Effector memory CD8-positive, alpha-beta T cell (primary cell): ENCODE measurements around the gene TPH2.

Experiments used
- ATAC-seq: fragments of 150-1000 bp; cut with Tn5 transposase; replicated peaks from 2 replicates; pipeline ENCODE4 v1.10.0; 2021; ENCODE audit warnings: mild to moderate bottlenecking, moderate library complexity
- DNase-seq, 3 experiments: peaks; one replicate each; pipeline ENCODE4 v3.0.0; 2021
- H3K27ac Mint-ChIP-seq, 2 donors: one replicate each; pipeline ENCODE4 v1.8.0; 2022; ENCODE audit warnings: mild to moderate bottlenecking in 2 of 2, mixed read lengths in 2 of 2, moderate library complexity in 2 of 2
- H3K27me3 Mint-ChIP-seq, 2 donors: one replicate each; pipeline ENCODE4 v1.8.0; 2022; ENCODE audit warnings: mixed read lengths in 2 of 2
- H3K36me3 Mint-ChIP-seq: one replicate; pipeline ENCODE4 v1.8.0; 2022; ENCODE audit warnings: mild to moderate bottlenecking, moderate library complexity, mixed read lengths; ENCODE audit not compliant: insufficient read depth
- H3K4me1 Mint-ChIP-seq, 2 donors: one replicate each; pipeline ENCODE4 v1.8.0; 2022; ENCODE audit warnings: low read depth in 2 of 2, mixed read lengths in 2 of 2
- H3K4me3 Mint-ChIP-seq, 2 donors: one replicate each; pipeline ENCODE4 v1.8.0; 2022; ENCODE audit warnings: mild to moderate bottlenecking in 2 of 2, mixed read lengths in 2 of 2, moderate library complexity in 2 of 2
- H3K9me3 Mint-ChIP-seq, 2 donors: one replicate each; pipeline ENCODE4 v1.8.0; 2022; ENCODE audit warnings: mixed read lengths in 2 of 2

TPH2 gene

DNA sequence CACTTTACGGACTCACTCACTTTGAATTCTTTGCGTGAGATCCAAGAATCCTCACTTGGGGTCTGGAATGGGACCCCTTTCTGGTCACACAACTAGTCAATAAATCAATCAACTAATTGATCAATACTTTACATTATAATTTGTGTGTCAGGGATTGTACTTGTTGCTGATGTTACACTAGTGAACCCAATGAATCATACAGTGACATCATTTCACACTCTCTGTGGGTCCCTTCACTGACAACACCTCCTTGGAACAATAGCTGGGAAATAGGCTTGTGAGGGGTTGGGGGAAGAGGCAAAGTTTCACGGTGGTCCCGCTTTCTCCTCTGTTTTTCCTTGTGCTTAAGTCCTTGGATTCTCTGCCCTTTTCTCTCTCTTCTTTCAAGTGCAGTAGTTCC lies 35.0 kb downstream of the TPH2 start:
- no peaks in the 10 kb centered on the region for H3K9me3 Mint-ChIP-seq
- H3K4me1 Mint-ChIP-seq = no peaks in the 10 kb centered on the region
- ATAC-seq (no peak), DNase-seq (no peak)
- no peaks in the 10 kb centered on the region for H3K36me3 Mint-ChIP-seq
- no peak overlapping the region for H3K27ac Mint-ChIP-seq
- H3K4me3 Mint-ChIP-seq = no peak overlapping the region
- H3K27me3 Mint-ChIP-seq = peaks cover 12 to 26% of the 10 kb centered on the region in 2 donors

DNA sequence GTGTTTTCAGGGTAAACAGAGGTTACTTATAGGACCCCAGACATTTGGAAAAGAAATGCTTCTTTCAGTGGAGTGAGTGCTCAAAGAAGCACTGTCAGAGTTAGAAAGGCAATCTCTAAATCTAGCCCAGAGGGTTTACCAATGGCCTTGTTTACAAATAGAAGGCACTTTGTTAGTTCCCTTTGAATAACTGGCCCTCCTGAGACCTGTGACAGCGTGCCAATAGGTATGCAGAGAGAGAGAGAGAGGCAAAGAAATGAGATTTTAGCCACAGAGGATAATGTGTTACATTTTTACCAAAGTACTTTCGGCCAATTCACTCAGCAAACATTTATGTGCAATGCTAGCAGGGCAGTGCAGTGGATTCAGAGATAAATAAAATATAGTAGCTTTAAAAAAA lies 41.9 kb downstream of the TPH2 start:
- H3K4me3 Mint-ChIP-seq = no peak overlapping the region
- no peaks in the 10 kb centered on the region for H3K9me3 Mint-ChIP-seq
- no peak overlapping the region for H3K27ac Mint-ChIP-seq
- no peak for ATAC-seq
- H3K27me3 Mint-ChIP-seq = peaks cover 0 to 10% of the 10 kb centered on the region in 2 donors
- no peaks in the 10 kb centered on the region for H3K36me3 Mint-ChIP-seq
- no peaks in the 10 kb centered on the region for H3K4me1 Mint-ChIP-seq
- DNase-seq = no peak

DNA sequence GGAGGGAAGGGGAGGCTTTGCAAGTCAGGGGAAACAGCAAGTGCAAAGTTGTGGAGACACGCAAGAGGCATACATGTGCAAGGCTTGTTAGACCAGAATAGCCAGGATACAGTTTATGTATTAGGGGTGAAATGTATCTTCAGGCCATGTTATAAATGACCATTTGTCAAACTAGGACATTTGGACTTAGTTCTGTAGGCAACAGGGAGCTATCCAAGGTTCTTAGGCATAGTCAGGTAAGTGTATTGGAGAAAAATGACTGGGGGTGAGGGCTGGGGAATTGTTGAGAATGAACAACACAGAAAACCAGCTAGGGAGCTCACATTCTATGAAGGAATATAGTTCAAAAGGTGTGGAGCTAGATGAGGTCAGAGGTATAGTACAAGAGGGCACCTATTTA lies 42.5 kb downstream of the TPH2 start:
- Mint-ChIP-seq H3K4me1 (no peaks in the 10 kb centered on the region), H3K27ac (no peak overlapping the region), H3K9me3 (no peaks in the 10 kb centered on the region), H3K4me3 (no peak overlapping the region), H3K27me3 (peaks cover 0 to 10% of the 10 kb centered on the region in 2 donors), H3K36me3 (no peaks in the 10 kb centered on the region)
- DNase-seq = no peak
- no peak for ATAC-seq

DNA sequence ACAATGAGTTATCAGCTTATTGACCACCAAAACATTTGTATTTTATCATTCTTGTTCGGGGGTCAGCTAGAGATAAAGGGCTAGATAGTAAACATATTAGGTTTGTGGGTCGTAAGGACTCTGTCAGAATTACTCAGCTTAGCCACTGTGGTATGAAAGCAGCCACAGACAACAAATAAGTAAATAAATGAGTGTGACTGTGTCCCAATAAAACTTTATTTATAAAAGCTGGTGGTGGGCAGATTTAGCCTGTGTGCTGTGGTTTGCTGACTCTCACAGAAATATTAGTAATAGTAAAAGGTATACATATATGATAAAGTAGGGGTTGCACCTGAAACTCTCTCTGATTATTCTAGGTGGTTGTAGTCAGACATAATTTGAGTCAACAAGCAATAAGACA lies 56.1 kb downstream of the TPH2 start:
- ATAC-seq (no peak), DNase-seq (no peak)
- Mint-ChIP-seq H3K9me3 (no peaks in the 10 kb centered on the region), H3K27me3 (peaks cover 26 to 29% of the 10 kb centered on the region in 2 donors), H3K36me3 (no peaks in the 10 kb centered on the region), H3K4me3 (no peak overlapping the region), H3K4me1 (no peaks in the 10 kb centered on the region), H3K27ac (no peak overlapping the region)

DNA sequence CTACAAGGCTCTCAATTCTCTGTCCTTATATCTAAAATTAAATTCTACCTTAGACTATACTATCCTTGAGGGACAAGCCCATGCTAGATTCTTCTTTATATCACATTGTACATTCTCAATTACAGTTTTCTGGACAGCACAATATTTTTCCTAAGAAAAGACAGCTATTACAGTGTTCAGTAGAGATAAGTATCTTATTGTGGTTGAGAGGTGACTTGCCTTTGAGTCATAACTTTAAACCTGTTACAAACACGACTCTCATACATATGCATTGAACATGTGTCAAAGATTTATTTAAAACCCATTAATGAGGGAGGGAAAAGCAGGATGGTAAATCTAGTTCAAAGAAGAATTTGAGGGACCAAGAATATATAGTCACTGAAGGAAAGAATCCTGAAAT lies 61.1 kb downstream of the TPH2 start:
- H3K27me3 Mint-ChIP-seq = peaks cover 21 to 23% of the 10 kb centered on the region in 2 donors
- no peak overlapping the region for H3K4me3 Mint-ChIP-seq
- H3K36me3 Mint-ChIP-seq = no peaks in the 10 kb centered on the region
- no peak for ATAC-seq
- no peaks in the 10 kb centered on the region for H3K9me3 Mint-ChIP-seq
- no peak overlapping the region for H3K27ac Mint-ChIP-seq
- H3K4me1 Mint-ChIP-seq = no peaks in the 10 kb centered on the region
- DNase-seq = no peak

DNA sequence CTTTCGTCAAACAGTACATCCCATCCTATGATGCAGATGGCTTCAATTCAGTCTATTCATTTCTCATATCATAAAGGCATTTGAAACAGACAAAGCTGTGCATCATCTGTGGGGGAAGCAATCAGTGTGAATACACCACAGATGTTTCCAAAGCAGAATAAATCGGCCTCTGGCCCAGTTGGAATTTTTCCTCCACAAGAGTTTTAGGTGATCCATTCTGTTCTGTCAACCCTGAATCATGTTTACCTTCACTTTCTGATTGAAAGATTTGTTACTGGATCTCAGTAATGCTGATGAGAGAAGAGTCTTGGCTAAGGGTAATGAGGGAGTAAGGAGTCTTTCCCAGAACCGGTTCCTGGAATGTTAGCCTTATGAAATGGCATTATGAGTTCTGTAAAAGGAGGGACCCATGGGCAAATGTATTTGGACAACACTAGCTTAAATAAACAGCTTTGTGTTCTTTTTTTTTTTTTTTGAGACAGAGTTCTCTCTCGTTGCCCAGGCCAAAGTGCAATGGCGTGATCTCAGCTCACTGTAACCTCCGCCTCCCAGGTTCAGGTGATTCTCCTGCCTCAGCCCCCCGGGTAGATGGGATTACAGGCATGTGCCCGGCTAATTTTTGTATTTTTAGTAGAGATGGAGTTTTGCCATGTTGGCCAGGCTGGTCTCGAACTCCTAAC lies 62.5 kb downstream of the TPH2 start:
- H3K9me3 Mint-ChIP-seq = no peaks in the 10 kb centered on the region
- no peak overlapping the region for H3K27ac Mint-ChIP-seq
- peaks cover 25% of the 10 kb centered on the region in 2 donors for H3K27me3 Mint-ChIP-seq
- ATAC-seq (no peak), DNase-seq (no peak)
- H3K4me3 Mint-ChIP-seq = no peak overlapping the region
- no peaks in the 10 kb centered on the region for H3K36me3 Mint-ChIP-seq
- no peaks in the 10 kb centered on the region for H3K4me1 Mint-ChIP-seq

DNA sequence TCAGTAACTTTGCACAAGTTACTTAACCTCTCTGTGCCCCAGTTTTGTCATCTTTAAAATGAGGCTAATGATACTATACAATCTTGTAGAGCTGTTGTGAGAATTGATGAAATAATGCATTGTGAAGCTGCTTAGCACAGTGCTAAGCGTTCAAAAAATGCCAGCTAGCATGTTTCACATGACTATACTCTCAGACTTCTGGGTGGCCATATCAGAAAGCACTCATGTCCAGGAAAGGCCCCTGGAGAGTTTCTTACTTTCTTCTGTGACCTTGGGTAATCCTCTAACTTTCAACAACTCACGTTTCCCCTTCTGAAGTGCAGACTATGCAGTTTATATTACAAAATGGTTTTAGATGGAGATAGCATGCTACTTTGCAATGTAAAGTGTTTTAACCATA lies 68.1 kb downstream of the TPH2 start:
- no peaks in the 10 kb centered on the region for H3K36me3 Mint-ChIP-seq
- H3K9me3 Mint-ChIP-seq = no peaks in the 10 kb centered on the region
- peaks cover 15 to 35% of the 10 kb centered on the region in 2 donors for H3K27me3 Mint-ChIP-seq
- ATAC-seq = no peak
- no peak overlapping the region for H3K27ac Mint-ChIP-seq
- no peak overlapping the region for H3K4me3 Mint-ChIP-seq
- no peak for DNase-seq
- no peaks in the 10 kb centered on the region for H3K4me1 Mint-ChIP-seq

DNA sequence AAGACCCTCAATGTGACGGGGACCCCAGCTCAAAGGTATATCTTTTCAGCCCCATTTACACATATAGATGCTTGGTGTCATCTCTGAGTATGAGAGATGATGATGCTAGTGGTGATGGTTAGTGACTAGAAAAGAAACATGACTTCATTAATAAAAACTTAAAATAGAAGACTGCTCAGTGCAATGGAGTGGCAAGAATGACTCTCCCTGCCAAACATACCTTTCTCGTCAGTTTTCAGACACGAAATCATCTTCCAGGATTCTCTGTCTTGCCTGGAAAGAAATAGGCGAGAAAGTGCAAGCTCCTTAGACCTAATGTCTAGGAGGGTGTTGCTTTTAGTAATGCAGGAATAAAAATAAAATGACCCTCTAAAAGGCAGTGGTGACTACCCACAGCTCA lies 71.7 kb downstream of the TPH2 start:
- Mint-ChIP-seq H3K9me3 (no peaks in the 10 kb centered on the region), H3K27me3 (peaks cover 9 to 36% of the 10 kb centered on the region in 2 donors), H3K36me3 (no peaks in the 10 kb centered on the region), H3K4me1 (no peaks in the 10 kb centered on the region), H3K27ac (no peak overlapping the region), H3K4me3 (no peak overlapping the region)
- ATAC-seq (no peak), DNase-seq (no peak)

DNA sequence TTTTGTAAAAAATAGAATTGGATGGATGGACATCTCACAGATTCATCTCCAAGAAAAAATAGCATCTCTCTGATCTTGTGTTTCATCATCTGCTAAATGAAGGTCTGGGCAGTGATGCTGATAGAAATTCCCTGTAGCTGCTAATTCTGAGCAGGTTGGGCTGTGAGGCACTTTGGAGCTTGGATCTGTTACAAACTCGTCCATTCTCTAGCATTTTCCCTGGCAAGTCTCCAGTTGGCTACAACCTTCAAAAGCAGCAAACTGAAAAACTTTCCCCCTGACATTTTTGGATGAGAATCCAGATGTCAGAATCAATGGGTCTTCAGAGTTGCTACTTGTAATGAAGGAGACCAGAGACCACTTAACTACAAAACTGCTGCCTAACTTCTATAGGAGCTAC lies 72.7 kb downstream of the TPH2 start:
- peaks cover 0 to 29% of the 10 kb centered on the region in 2 donors for H3K27me3 Mint-ChIP-seq
- H3K9me3 Mint-ChIP-seq = no peaks in the 10 kb centered on the region
- ATAC-seq (no peak), DNase-seq (no peak)
- H3K4me3 Mint-ChIP-seq = no peak overlapping the region
- H3K36me3 Mint-ChIP-seq = no peaks in the 10 kb centered on the region
- H3K4me1 Mint-ChIP-seq = no peaks in the 10 kb centered on the region
- H3K27ac Mint-ChIP-seq = no peak overlapping the region

DNA sequence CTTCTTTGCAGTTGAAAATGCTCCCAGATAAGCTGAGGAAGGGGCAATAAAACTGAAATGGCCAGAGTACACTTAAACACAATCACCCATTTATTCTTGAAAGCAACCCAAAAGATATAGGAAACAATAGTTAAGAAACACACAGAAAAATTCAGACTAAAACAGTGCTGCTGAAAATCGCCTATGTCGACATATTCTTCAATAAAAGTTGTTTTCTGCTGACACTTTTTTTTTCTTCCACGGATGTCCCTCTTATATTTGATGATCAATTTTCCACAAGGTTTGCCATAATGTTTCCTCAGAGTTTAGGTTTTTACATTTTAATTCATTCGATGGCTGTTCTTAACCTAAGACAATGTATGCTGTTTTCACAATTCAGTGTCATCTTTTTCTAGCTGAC lies 74.2 kb downstream of the TPH2 start:
- Mint-ChIP-seq H3K4me1 (no peaks in the 10 kb centered on the region), H3K36me3 (no peaks in the 10 kb centered on the region), H3K27ac (no peak overlapping the region), H3K9me3 (no peaks in the 10 kb centered on the region), H3K27me3 (peaks cover 0 to 28% of the 10 kb centered on the region in 2 donors), H3K4me3 (no peak overlapping the region)
- DNase-seq = no peak
- ATAC-seq = no peak

DNA sequence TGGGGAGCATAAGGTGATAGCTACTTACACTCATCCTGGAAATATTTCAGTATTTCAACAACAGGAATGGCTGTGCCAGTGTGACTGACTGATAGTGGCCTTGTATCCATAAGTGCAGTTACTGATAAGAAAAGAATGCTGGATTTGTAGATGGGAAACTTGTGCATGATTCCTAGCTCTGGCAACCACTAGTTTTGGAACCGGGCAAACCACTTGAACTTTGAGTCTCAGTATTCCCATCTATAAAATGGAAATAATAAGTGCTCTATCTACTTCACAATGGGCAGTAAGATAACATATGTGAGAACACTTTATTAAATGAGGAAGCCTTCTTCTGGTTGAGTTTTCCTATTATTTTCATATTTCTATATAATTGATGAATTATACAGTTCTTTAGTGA lies 77.2 kb downstream of the TPH2 start:
- ATAC-seq (no peak), DNase-seq (no peak)
- Mint-ChIP-seq H3K9me3 (no peaks in the 10 kb centered on the region), H3K4me1 (no peaks in the 10 kb centered on the region), H3K27ac (no peak overlapping the region), H3K36me3 (no peaks in the 10 kb centered on the region), H3K4me3 (no peak overlapping the region), H3K27me3 (peaks cover 18 to 41% of the 10 kb centered on the region in 2 donors)

DNA sequence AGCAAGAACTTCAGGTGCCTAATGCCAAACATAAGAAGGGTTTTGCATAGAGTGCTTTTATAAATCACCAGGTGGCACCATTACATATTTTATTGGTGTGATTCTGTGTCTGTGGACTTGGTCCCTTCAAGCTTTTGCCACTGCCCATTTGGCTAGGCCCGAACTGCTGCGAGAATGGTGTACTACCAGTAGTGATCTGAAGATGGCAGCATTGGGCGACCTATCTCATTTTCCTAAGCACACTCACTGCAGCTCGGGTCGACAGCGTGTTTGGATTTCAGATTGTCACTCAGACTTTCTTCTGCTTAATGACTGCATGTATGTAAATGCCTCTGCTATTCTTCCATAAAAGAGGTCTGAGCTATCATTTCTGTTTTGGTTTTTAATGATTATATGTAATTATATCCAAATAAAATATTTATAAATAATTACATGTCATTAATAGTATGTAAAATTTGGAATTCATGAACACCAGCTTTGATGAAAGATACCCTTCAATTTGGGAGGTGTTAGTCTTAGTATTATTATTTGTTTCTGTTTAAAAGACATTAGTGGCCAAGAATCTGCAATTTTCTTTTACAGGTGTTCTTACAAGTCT lies 78.5 kb downstream of the TPH2 start:
- Mint-ChIP-seq H3K36me3 (no peaks in the 10 kb centered on the region), H3K4me1 (no peaks in the 10 kb centered on the region), H3K9me3 (no peaks in the 10 kb centered on the region), H3K4me3 (no peak overlapping the region), H3K27me3 (peaks cover 18 to 35% of the 10 kb centered on the region in 2 donors), H3K27ac (no peak overlapping the region)
- DNase-seq (peak; percentile 27 to 46 (median 41)), ATAC-seq (peak; percentile 79)

DNA sequence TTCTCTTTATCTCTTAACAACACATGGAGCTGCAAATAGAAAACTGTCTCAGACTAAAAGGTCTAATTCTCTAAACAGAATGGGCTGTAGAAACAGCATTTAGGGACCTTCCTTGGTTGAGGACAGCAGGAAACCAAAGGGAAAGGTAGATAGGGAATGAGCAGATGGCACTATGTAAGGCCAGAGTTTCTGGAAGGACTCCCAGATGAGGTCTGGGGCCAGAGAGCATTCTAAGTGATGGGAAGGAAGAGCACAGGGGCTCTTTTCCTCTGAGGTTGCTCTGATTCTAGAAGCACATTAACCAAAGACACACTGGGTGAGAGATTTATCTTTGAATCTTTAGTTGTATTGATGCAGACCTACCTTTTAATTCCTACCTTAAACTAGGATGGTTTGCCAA lies 79.4 kb downstream of the TPH2 start:
- Mint-ChIP-seq H3K27ac (no peak overlapping the region), H3K4me1 (no peaks in the 10 kb centered on the region), H3K4me3 (no peak overlapping the region), H3K36me3 (no peaks in the 10 kb centered on the region), H3K9me3 (no peaks in the 10 kb centered on the region), H3K27me3 (peaks cover 18 to 31% of the 10 kb centered on the region in 2 donors)
- DNase-seq = no peak
- ATAC-seq = no peak

DNA sequence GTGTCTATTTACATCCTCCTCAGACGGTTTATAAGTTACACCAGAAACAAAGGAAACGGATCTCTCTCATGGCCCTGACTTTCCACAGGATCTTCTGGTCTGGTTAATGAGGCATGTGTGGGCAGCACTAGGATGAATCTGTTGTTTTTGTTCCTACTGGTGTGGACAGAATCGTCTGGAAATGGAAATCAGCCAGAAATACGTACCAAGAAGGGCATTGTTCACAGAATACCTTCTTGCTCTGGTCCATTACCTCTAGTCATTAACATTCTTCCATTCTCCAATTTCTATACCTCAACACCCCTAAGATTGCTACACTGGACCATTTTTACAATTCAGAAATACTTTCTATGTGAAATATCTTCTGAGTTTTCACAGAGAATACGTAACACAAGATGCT lies 86.0 kb downstream of the TPH2 start:
- Mint-ChIP-seq H3K27me3 (peaks cover 8 to 11% of the 10 kb centered on the region in 2 donors), H3K36me3 (no peaks in the 10 kb centered on the region), H3K9me3 (no peaks in the 10 kb centered on the region), H3K27ac (no peak overlapping the region), H3K4me3 (no peak overlapping the region), H3K4me1 (no peaks in the 10 kb centered on the region)
- ATAC-seq (no peak), DNase-seq (no peak)
